GM20000 (cell line): Measurements from ENCODE around the gene SNAP29.
"Not testable (repeated sequence)": the region's sequence is repeated elsewhere in the genome, so short reads cannot be mapped to it uniquely, and the experiment has no call there.

Experiments
- DNase-seq: peaks from one replicate; pipeline ENCODE4 v3.0.0; 2012; ENCODE audit warnings: low spot score
- CTCF ChIP-seq: IDR thresholded peaks from 2 replicates; pipeline ENCODE4 v1.5.1; 2012; ENCODE audit warnings: mild to moderate bottlenecking, control low read depth; ENCODE audit errors: extremely low read depth, missing control alignments

Gene SNAP29

GRCh38 chr22:20922141-20922751 lies 63.4 kb downstream of the SNAP29 start:
- DNase-seq = no peak
- no peak for TF ChIP-seq CTCF

GRCh38 chr22:20926243-20926642 lies 67.4 kb downstream of the SNAP29 start:
- TF ChIP-seq CTCF = no peak
- DNase-seq = no peak

GRCh38 chr22:20927940-20928572 lies 69.2 kb downstream of the SNAP29 start:
- TF ChIP-seq CTCF = no peak
- no peak for DNase-seq

- no peak for TF ChIP-seq CTCF
Measured at GRCh38 chr22:20928573-20928967, 69.8 kb downstream of the SNAP29 start.

GRCh38 chr22:20930004-20930403 lies 71.2 kb downstream of the SNAP29 start:
- no peak for TF ChIP-seq CTCF

More at GRCh38 chr22:20928573-20928967, 69.8 kb downstream of the SNAP29 start:
- DNase-seq = no peak

GRCh38 chr22:20930435-20930834 lies 71.6 kb downstream of the SNAP29 start:
- not testable (repeated sequence) for DNase-seq

More at GRCh38 chr22:20930004-20930403, 71.2 kb downstream of the SNAP29 start:
- no peak for DNase-seq

- DNase-seq = no peak
- TF ChIP-seq CTCF = no peak
Measured at GRCh38 chr22:20931126-20931654, 72.4 kb downstream of the SNAP29 start.
